OCI-LY1 (cell line): ENCODE measurements around the gene DIAPH3.

Source experiments
- H2AFZ ChIP-seq: fragments of 200-600 bp; sonication (generic), shearing (Covaris generic); 2 replicates; pipeline ENCODE4 v1.6.0; 2014; ENCODE audit warnings: antibody characterized with exemption, mild to moderate bottlenecking, low read length
- H3F3A ChIP-seq: fragments of 200-600 bp; sonication (generic), shearing (Covaris generic); 2 replicates; pipeline ENCODE4 v1.6.0; 2014; ENCODE audit warnings: mild to moderate bottlenecking, antibody characterized with exemption, low read length, moderate library complexity; ENCODE audit not compliant: insufficient read depth
- H3K27ac ChIP-seq: fragments of 200-600 bp; sonication (generic); 2 replicates; pipeline ENCODE4 v1.5.1; 2014; ENCODE audit warnings: low read length, mixed run types, mild to moderate bottlenecking, low read depth; ENCODE audit not compliant: poor library complexity, severe bottlenecking
- H3K27me3 ChIP-seq: fragments of 200-600 bp; sonication (generic); 2 replicates; pipeline ENCODE4 v1.6.0; 2014; ENCODE audit warnings: antibody characterized with exemption, mild to moderate bottlenecking, low read length, moderate library complexity; ENCODE audit not compliant: insufficient read depth
- H3K36me3 ChIP-seq: fragments of 200-600 bp; sonication (generic); 2 replicates; pipeline ENCODE4 v1.6.1; 2014; ENCODE audit warnings: mild to moderate bottlenecking, antibody characterized with exemption, low read length, moderate library complexity, mixed read lengths; ENCODE audit not compliant: insufficient read depth
- H3K4me1 ChIP-seq: fragments of 200-600 bp; sonication (generic); 2 replicates; pipeline ENCODE4 v1.5.1; 2014; ENCODE audit warnings: mild to moderate bottlenecking, low read length, moderate library complexity; ENCODE audit not compliant: insufficient read depth, severe bottlenecking
- H3K4me2 ChIP-seq: fragments of 200-600 bp; sonication (generic), shearing (Covaris generic); 2 replicates; pipeline ENCODE4 v1.6.1; 2014; ENCODE audit warnings: low read length
- H3K4me3 ChIP-seq: fragments of 200-600 bp; sonication (generic); 2 replicates; pipeline ENCODE4 v1.5.1; 2014; ENCODE audit warnings: low read length, low read depth, mild to moderate bottlenecking, mixed read lengths; ENCODE audit not compliant: poor library complexity, severe bottlenecking
- H3K79me2 ChIP-seq: fragments of 200-600 bp; shearing (Covaris generic); 2 replicates; pipeline ENCODE4 v1.6.1; 2016; ENCODE audit warnings: mixed run types, low read length, mixed read lengths; ENCODE audit not compliant: insufficient read depth
- H3K9ac ChIP-seq: fragments of 200-600 bp; sonication (generic), shearing (Covaris generic); 2 replicates; pipeline ENCODE4 v1.6.1; 2014; ENCODE audit warnings: mild to moderate bottlenecking, low read length, mixed read lengths
- H3K9me2 ChIP-seq: fragments of 200-600 bp; sonication (generic), shearing (Covaris generic); 2 replicates; pipeline ENCODE4 v1.6.1; 2014; ENCODE audit warnings: low read depth, mild to moderate bottlenecking, low read length, mixed read lengths
- H3K9me3 ChIP-seq: fragments of 200-600 bp; shearing (Covaris generic); 2 replicates; pipeline ENCODE4 v1.6.1; 2014; ENCODE audit warnings: low read length, mixed read lengths
- H4K20me1 ChIP-seq: fragments of 200-600 bp; sonication (generic), shearing (Covaris generic); 2 replicates; pipeline ENCODE4 v1.6.0; 2016; ENCODE audit warnings: mild to moderate bottlenecking, low read length; ENCODE audit not compliant: insufficient read depth
- CTCF ChIP-seq: fragments of 200-600 bp; sonication (generic), shearing (Covaris generic); IDR thresholded peaks from 2 replicates; pipeline ENCODE4 v1.5.1; 2017; ENCODE audit warnings: mild to moderate bottlenecking, antibody characterized with exemption, low read length, moderate library complexity, mixed read lengths
- EZH2 ChIP-seq: fragments of 200-600 bp; sonication (generic), shearing (Covaris generic); IDR thresholded peaks from 2 replicates; pipeline ENCODE4 v1.8.0; 2017; ENCODE audit warnings: borderline replicate concordance, mixed run types, mild to moderate bottlenecking, antibody characterized with exemption, low read length, moderate library complexity, mixed read lengths

DIAPH3 gene

GRCh38 chr13:59951011-59951410 lies 212.7 kb downstream of the DIAPH3 start:
- H3F3A ChIP-seq = no peaks in the 10 kb centered on the region
- no peak overlapping the region for H2AFZ ChIP-seq
- no peaks in the 10 kb centered on the region for H3K4me1 ChIP-seq
- H4K20me1 ChIP-seq = no peaks in the 10 kb centered on the region
- H3K36me3 ChIP-seq = no peaks in the 10 kb centered on the region
- H3K4me3 ChIP-seq = no peak overlapping the region
- TF ChIP-seq EZH2 (no peak), CTCF (no peak)
- no peaks in the 10 kb centered on the region for H3K9me2 ChIP-seq
- no peak overlapping the region for H3K9ac ChIP-seq
- H3K27ac ChIP-seq = no peak overlapping the region
- H3K4me2 ChIP-seq = no peak overlapping the region
- no peaks in the 10 kb centered on the region for H3K79me2 ChIP-seq
- no peaks in the 10 kb centered on the region for H3K9me3 ChIP-seq
- H3K27me3 ChIP-seq = no peaks in the 10 kb centered on the region

DNA sequence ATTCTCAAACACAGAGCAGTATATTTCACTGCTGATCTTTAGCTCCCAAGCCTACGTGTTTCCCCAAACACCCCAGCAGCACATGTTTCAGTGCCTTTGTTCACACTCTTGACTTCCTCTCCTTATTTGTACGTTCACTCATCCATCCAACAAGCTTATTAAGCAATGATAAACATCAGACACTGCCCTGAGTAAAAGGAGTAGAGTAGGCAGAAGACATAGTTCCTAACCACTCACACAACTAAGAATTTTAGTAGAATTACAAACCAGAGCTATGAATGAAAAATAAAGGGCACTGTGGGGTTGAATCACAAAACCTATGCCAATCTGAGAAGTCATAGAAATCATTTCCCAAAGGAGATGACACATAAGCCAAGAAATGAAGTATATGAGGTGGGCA lies 213.5 kb downstream of the DIAPH3 start:
- Histone ChIP-seq H3K9me3 (no peaks in the 10 kb centered on the region), H3F3A (no peaks in the 10 kb centered on the region), H3K9me2 (no peaks in the 10 kb centered on the region), H4K20me1 (no peaks in the 10 kb centered on the region), H3K4me2 (no peak overlapping the region), H3K36me3 (no peaks in the 10 kb centered on the region), H3K9ac (no peak overlapping the region), H3K4me3 (no peak overlapping the region), H2AFZ (no peak overlapping the region), H3K27ac (no peak overlapping the region), H3K79me2 (no peaks in the 10 kb centered on the region), H3K4me1 (no peaks in the 10 kb centered on the region), H3K27me3 (no peaks in the 10 kb centered on the region)
- TF ChIP-seq CTCF (no peak), EZH2 (no peak)

DNA sequence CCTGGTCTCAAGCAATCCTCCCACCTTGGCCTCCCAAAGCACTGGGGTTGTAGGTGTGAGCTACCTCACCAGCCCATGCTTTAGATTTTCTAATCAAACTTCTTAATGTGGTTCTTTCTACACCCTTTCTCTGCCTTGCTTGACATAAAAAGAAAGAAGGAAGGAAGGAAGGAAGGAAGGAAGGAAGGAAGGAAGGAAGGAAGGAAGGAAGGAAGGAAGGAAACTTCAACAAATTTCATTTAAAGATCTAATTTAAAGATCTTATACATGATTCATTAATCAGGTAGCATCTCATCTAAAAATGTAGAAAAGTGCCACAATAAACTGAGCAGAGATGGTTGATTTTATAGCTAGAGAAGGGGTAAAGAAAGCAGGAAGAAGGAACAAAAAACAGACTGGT lies 215.0 kb downstream of the DIAPH3 start:
- H3K27me3 ChIP-seq = no peaks in the 10 kb centered on the region
- no peak overlapping the region for H3K4me3 ChIP-seq
- no peak overlapping the region for H3K27ac ChIP-seq
- TF ChIP-seq CTCF = no peak
- TF ChIP-seq EZH2 = no peak
- no peaks in the 10 kb centered on the region for H3K79me2 ChIP-seq
- no peaks in the 10 kb centered on the region for H4K20me1 ChIP-seq
- no peak overlapping the region for H2AFZ ChIP-seq
- no peaks in the 10 kb centered on the region for H3K4me1 ChIP-seq
- no peaks in the 10 kb centered on the region for H3K36me3 ChIP-seq
- no peaks in the 10 kb centered on the region for H3K9me2 ChIP-seq
- H3K9me3 ChIP-seq = no peaks in the 10 kb centered on the region
- no peak overlapping the region for H3K4me2 ChIP-seq
- H3K9ac ChIP-seq = no peak overlapping the region
- H3F3A ChIP-seq = no peaks in the 10 kb centered on the region
